K562 (cell line): ENCODE data around the gene SLC34A2. TPM values are rescaled to one million over a fixed set of nuclear protein-coding genes. Genes with fewer than 3 reads are reported as not detected.

ENCODE experiments used
- polyA plus RNA-seq, 8 experiments: library from polyadenylated mRNA; depleted of rRNA in 4 of 8; stranded (reverse) in 5 of 8; unstranded in 3 of 8; fragments of >200 nt; fragmentation: Nextera tagmentation in 2 of 8; fragmentation: Illumina TruSeq in 1 of 8; extraction: Ambion mirVana in 2 of 8; extraction: Trizol in 1 of 8; gene quantifications; 2 replicates each; pipeline versions ENCODE4 v1.2.1 to v1.2.3, GENCODE V29; 2011 to 2014; ENCODE audit warnings: inconsistent platforms in 1 of 8, missing spikeins in 1 of 8
- small RNA-seq: library from RNA; depleted of rRNA; stranded (forward); fragments of <200 nt; gene quantifications from one replicate; pipeline ENCODE3, GENCODE V24; 2014
- total RNA-seq, 7 experiments: library from RNA; depleted of rRNA in 6 of 7; stranded (reverse); fragments of >200 nt in 6 of 7; fragmentation: Illumina TruSeq in 2 of 7; extraction: Trizol in 2 of 7; gene quantifications; 2 replicates each; pipeline versions ENCODE4 v1.2.1 to v1.2.3, GENCODE V29; 2011 to 2021; ENCODE audit warnings: low replicate concordance in 1 of 7

Gene SLC34A2
- total and polyA plus RNA-seq, 9 of the 15 experiments (the other 6 are each of a cell fraction or from before 2014, with no cell fraction given): 1.5 TPM; not detected in 8

Small RNA genes within 50 kb of the gene (small RNA-seq; reads per million reads assigned to genes)
- gene AC092436.3: not detected
- not detected for gene MTND4LP22
- not detected for gene RPS29P11

Other genes with a start within 250 kb of the SLC34A2 start
- 16.9 and 19.4 TPM in 2 replicates for gene SEL1L3, start 207.1 kb downstream of the SLC34A2 start, total RNA-seq (2014; rRNA removed)
- 29.6 and 38.5 TPM in 2 replicates for gene SEL1L3, start 207.1 kb downstream of the SLC34A2 start, total RNA-seq (2014; rRNA removed; fragmentation: Illumina TruSeq; extraction: Trizol)
- gene SEL1L3, start 207.1 kb downstream of the SLC34A2 start, total RNA-seq (2015; rRNA removed; fragmentation: Illumina TruSeq; extraction: Trizol): 10.0 and 10.2 TPM in 2 replicates
- gene SEL1L3, start 207.1 kb downstream of the SLC34A2 start, total RNA-seq (2021): 21.3 and 25.4 TPM in 2 replicates
- gene SEL1L3, start 207.1 kb downstream of the SLC34A2 start, polyA plus RNA-seq (2011; rRNA removed): 37.5 and 44.3 TPM in 2 replicates
- 33.2 and 43.0 TPM in 2 replicates for gene SEL1L3, start 207.1 kb downstream of the SLC34A2 start, polyA plus RNA-seq (2014; fragmentation: Illumina TruSeq; extraction: Trizol)
- gene SEL1L3, start 207.1 kb downstream of the SLC34A2 start, polyA plus RNA-seq (2014; fragmentation: Nextera tagmentation; extraction: Ambion mirVana): 10 to 100 TPM; 14.6 to 14.7 TPM
- gene SEL1L3, start 207.1 kb downstream of the SLC34A2 start, polyA plus RNA-seq (2014; rRNA removed): 21.6 and 22.4 TPM in 2 replicates